Endothelial cell (in vitro differentiated cells): ENCODE results near the gene ZNF628. TPM values are rescaled to one million over a fixed set of nuclear protein-coding genes. Genes with fewer than 3 reads are reported as not detected.

Source experiments
- DNase-seq: peaks from one replicate; pipeline ENCODE4 v3.0.0; 2021; ENCODE audit warnings: low spot score
- H3K27ac Mint-ChIP-seq: one replicate; pipeline ENCODE4 v1.8.0; 2021; ENCODE audit warnings: mixed read lengths, inconsistent platforms; ENCODE audit not compliant: unreplicated experiment
- H3K27me3 Mint-ChIP-seq: one replicate; pipeline ENCODE4 v1.8.0; 2021; ENCODE audit warnings: mild to moderate bottlenecking, moderate library complexity, mixed read lengths, inconsistent platforms; ENCODE audit not compliant: unreplicated experiment
- H3K36me3 Mint-ChIP-seq: one replicate; pipeline ENCODE4 v1.8.0; 2021; ENCODE audit warnings: mild to moderate bottlenecking, low read depth, mixed read lengths, inconsistent platforms; ENCODE audit not compliant: unreplicated experiment
- H3K4me1 Mint-ChIP-seq: one replicate; pipeline ENCODE4 v1.8.0; 2021; ENCODE audit warnings: mild to moderate bottlenecking, mixed read lengths, inconsistent platforms; ENCODE audit not compliant: unreplicated experiment
- H3K4me3 Mint-ChIP-seq: one replicate; pipeline ENCODE4 v1.8.0; 2021; ENCODE audit warnings: mild to moderate bottlenecking, mixed read lengths, inconsistent platforms; ENCODE audit not compliant: unreplicated experiment
- H3K9me3 Mint-ChIP-seq: one replicate; pipeline ENCODE4 v1.8.0; 2021; ENCODE audit warnings: mixed read lengths, inconsistent platforms; ENCODE audit not compliant: unreplicated experiment
- total RNA-seq: library from RNA; stranded (reverse); fragmentation: NEBNext Ultra II Directional; extraction: Animal tissue kit (Norgen Biotek cat#: 25700); gene quantifications from one replicate; pipeline ENCODE4 v1.2.1, GENCODE V29; 2021; ENCODE audit not compliant: unreplicated experiment
- TF ChIP-seq, protein P1 (sequence below): fragments of 200-600 bp; sonication (generic); IDR thresholded peaks from one replicate; pipeline ENCODE4 v1.5.0; 2021; ENCODE audit warnings: antibody characterized with exemption; ENCODE audit not compliant: unreplicated experiment

Gene ZNF628
- total RNA-seq, 1 donor from 2014 or later, result 8.7 TPM

DNA sequence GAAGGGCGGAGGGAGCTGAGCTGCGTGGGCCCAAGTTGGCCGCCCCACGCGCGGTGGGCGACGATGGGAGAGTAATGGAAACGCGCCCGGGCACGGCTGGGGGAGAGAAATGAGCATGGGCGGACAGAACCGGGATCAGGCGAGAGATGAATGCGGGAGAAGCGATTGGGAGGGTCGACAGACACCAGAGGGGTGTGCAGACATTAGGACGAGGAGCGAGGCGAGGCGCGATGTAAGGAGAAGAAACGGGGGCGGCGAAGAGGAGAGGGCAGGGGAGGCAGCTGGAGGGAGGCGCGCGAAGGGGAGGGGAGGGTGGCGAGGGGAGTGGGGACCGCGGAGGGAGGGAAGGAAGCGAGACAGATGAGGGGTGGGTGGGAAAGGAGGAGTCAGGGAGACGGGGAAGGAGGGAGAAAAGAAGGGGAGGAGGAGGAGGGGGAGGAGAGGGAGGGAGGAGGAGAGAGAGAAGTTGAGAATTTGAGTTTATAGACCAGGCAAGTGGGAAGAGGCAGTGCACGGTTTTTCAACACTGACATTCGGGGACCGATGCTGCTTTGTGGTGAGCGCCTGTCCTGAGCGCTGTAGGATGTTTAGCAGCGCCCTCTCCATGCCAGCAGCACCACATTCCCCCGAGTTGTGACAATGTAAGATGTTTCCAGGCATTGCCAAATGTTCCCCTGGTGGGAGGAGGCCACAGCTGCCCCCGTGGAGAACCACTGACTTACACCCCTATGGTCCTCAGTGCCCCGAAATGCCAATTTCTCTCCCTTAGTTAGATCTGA is 33.2 kb upstream of the ZNF628 start, which contains the start of gene SHISA7:
SHISA7 (minus strand) TSS at position 256 of the 779 bp plus-strand sequence. CDS start 437 bp downstream, outside the sequence.
- H3K9me3 Mint-ChIP-seq, result peaks cover 3% of the 10 kb centered on the region
- peaks cover 17% of the 10 kb centered on the region for H3K36me3 Mint-ChIP-seq
- peaks cover 50% of the 10 kb centered on the region for H3K27me3 Mint-ChIP-seq
- H3K4me1 Mint-ChIP-seq, result peaks cover 15% of the 10 kb centered on the region
- TF ChIP-seq, protein P1, sequence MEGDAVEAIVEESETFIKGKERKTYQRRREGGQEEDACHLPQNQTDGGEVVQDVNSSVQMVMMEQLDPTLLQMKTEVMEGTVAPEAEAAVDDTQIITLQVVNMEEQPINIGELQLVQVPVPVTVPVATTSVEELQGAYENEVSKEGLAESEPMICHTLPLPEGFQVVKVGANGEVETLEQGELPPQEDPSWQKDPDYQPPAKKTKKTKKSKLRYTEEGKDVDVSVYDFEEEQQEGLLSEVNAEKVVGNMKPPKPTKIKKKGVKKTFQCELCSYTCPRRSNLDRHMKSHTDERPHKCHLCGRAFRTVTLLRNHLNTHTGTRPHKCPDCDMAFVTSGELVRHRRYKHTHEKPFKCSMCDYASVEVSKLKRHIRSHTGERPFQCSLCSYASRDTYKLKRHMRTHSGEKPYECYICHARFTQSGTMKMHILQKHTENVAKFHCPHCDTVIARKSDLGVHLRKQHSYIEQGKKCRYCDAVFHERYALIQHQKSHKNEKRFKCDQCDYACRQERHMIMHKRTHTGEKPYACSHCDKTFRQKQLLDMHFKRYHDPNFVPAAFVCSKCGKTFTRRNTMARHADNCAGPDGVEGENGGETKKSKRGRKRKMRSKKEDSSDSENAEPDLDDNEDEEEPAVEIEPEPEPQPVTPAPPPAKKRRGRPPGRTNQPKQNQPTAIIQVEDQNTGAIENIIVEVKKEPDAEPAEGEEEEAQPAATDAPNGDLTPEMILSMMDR, result no peak
- DNase-seq, result no peak
- no peak within 1 kb of the TSS for H3K4me3 Mint-ChIP-seq
- no peak within 1 kb of the TSS for H3K27ac Mint-ChIP-seq

DNA sequence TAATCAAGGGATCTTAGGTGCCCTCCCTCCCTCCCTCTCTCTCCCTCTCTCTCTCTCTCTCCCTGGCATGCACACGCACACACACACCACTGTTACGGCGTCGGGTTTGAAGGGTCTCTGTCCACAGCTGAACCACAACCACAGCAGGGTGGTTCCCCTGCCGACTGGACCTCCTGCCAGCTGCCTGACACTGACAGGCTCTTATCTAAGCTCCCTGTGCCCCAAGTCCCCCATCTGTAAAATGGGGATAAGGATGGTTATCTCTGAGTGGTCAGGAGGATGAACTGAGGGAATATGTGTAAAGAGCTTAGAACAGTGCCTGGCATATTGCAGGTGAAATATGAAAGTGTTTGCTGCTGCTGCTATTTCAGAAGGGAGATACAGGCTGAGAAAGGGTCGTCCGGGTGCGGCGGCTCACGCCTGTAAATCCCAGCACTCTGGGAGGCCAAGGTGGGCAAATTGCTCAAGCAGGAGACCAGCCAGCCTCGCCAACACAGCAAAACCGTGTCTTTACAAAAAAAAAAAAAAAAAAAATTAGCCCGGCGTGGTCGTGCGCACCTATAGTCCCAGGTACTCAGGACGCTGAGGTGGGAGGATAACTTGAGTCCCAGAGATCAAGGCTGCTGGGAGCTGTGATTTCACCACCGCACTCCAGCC is 32.5 kb upstream of the ZNF628 start:
- Mint-ChIP-seq H3K27ac (no peak overlapping the region), H3K36me3 (peaks cover 17% of the 10 kb centered on the region), H3K9me3 (peaks cover 3% of the 10 kb centered on the region), H3K4me3 (no peak overlapping the region), H3K27me3 (peaks cover 47% of the 10 kb centered on the region), H3K4me1 (peaks cover 15% of the 10 kb centered on the region)
- DNase-seq, result no peak
- TF ChIP-seq, protein P1, result no peak

DNA sequence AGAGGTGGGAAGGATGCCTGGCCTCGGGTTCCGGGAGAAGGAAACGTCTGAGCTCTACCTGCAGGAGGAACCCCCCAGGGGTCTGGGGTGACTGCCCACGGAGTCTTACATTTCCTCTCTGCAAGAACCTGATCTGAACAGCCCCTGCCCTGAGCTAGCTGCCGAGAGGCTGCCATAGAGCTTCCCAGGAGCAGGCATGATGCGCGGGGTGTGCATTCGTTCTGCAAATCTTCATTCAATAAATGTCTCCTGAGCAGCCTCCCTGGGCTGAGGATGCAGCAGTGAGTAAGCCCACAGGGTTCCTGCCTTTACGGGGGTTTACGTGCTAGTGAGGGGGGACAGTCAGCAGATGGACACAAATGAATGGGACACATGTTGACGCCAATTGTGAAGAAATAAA is 31.8 kb upstream of the ZNF628 start:
- H3K4me1 Mint-ChIP-seq, result peaks cover 15% of the 10 kb centered on the region
- TF ChIP-seq, protein P1, result no peak
- DNase-seq, result no peak
- peak overlapping the region; percentile 54 for H3K27ac Mint-ChIP-seq
- peaks cover 12% of the 10 kb centered on the region for H3K36me3 Mint-ChIP-seq
- H3K9me3 Mint-ChIP-seq, result peaks cover 3% of the 10 kb centered on the region
- no peak overlapping the region for H3K4me3 Mint-ChIP-seq
- peaks cover 42% of the 10 kb centered on the region for H3K27me3 Mint-ChIP-seq

DNA sequence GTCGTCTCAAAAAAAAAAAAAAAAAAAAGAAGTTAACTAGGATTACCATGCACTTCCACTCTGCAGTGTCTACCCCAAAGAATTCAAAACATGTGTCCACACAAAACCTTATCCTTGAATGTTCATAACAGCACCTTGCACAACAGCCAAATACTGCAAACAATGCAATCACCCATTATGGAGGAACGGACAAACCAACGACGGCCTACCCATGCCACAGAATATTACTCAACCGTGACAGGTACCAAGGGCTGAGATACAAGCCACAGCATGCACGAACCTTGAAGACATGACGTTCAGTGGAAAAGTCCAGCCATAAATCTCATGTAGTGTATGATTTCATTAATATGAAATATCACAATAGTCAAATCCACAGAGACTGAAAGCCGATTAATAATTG is 30.4 kb upstream of the ZNF628 start:
- TF ChIP-seq, protein P1, result no peak
- H3K4me3 Mint-ChIP-seq, result peak overlapping the region; percentile 86
- peaks cover 42% of the 10 kb centered on the region for H3K27me3 Mint-ChIP-seq
- H3K36me3 Mint-ChIP-seq, result peaks cover 5% of the 10 kb centered on the region
- no peak for DNase-seq
- H3K27ac Mint-ChIP-seq, result peak overlapping the region; percentile 13
- peaks cover 11% of the 10 kb centered on the region for H3K4me1 Mint-ChIP-seq
- peaks cover 3% of the 10 kb centered on the region for H3K9me3 Mint-ChIP-seq
